GM19463 (cell line): ENCODE measurements around the gene KCNQ1OT1.

Experiments used
- ATAC-seq: cut with Tn5 transposase; IDR thresholded peaks from one replicate; pipeline ENCODE4 v1.9.1; 2021; ENCODE audit warnings: mild to moderate bottlenecking, moderate library complexity; ENCODE audit not compliant: unreplicated experiment

The KCNQ1OT1 gene

GRCh38 chr11:2722955-2723354 is 23.2 kb upstream of the KCNQ1OT1 start:
- no peak for ATAC-seq

DNA sequence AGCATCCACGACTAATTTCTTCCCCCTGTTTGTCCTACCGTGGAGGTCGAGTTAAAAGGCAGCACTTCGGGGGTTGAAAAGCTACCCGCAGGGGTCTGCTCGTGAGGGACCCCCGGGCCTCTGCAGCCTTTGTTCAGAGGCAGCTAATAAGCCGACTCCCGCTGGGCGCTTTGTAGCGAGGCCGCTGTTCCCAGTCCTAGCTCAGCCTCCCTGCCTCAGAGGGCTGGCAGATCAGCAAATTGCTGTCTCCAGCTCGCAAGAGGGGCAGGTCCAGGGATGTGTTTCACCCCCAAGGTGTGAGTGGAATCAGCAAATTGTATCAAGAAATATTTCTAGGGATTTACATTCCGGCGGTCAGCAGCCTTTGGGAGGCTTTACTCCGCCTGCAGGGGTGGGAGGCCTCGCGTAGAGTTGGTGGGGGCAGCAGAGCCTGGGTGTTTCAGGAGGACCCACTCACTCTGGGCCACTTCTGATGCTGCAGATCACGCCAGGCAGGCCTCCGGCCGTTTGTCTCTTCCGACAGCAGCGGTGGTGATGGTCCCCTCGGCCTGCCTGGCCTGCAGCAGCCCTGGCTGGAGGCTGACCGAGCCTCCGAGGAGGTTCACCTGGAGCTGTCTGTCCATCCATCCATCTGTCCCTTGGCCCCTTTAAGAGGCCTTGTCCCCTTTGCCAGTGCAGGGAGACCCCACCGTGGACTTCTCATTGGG is 21.6 kb upstream of the KCNQ1OT1 start:
- no peak for ATAC-seq

DNA sequence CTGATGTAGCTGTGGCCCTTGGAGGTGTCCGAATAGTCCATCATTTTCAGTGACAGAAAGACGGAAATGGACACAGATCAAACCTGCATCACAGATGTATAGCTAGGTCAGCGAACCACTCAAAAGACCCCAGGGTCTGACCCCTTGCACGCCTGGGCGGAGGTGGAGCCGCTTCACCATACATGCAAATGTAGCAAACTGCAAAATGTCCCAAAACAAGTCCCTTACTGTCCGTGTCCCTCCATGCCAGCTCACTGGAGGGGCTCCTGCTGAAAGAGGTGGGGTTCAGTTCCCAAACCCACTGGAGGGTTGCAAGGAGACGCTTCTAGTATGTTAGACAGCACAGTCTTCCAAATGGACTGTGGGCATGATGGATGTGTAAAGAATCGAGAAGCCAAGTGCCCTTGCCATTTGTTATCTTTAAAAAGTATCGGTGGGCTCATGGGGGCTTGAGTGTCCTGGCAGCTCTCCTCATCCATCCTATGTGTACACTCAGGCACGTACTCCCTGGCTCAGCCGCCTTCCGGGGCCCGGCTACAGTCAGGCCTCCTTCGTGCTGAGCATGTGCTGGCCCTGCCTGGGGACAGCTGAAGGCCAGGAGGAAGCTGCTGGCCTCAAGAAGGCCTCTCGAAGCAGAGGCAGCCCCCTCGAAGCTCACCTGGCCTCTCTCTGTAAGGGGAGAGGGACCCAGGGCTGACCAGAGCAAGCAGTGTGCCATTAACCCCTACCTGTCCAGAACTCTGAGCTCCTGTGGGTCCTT is 20.2 kb upstream of the KCNQ1OT1 start:
- no peak for ATAC-seq

DNA sequence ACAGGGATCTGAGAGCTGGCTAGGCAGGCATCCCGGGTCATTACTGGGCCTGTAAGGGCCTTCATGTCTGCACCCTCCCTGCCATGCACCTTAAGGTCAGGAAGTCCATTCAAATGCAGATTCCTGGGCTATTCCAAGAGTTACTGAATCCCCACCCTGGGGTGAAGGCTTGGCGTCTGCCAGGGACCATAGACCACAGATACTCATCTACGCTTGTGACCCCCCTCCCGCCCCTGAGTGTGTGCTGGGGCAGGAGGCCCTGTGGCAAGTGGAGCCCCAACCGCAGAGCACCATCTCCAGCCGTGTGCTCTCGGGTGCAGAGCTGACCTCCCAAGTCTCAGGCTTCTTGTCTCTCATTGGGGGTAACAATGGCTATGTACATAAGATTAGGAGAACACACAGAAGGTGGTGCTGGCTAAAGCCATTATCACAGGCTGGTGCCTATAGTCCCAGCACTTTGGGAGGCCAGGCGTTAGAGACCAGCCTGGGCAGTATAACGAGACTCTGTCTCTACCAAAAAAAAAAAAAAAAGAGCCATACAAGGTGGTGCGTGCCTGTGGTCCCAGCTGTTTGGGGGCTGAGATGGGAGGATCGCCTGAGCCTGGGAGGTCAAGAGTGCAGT is 19.1 kb upstream of the KCNQ1OT1 start:
- no peak for ATAC-seq

DNA sequence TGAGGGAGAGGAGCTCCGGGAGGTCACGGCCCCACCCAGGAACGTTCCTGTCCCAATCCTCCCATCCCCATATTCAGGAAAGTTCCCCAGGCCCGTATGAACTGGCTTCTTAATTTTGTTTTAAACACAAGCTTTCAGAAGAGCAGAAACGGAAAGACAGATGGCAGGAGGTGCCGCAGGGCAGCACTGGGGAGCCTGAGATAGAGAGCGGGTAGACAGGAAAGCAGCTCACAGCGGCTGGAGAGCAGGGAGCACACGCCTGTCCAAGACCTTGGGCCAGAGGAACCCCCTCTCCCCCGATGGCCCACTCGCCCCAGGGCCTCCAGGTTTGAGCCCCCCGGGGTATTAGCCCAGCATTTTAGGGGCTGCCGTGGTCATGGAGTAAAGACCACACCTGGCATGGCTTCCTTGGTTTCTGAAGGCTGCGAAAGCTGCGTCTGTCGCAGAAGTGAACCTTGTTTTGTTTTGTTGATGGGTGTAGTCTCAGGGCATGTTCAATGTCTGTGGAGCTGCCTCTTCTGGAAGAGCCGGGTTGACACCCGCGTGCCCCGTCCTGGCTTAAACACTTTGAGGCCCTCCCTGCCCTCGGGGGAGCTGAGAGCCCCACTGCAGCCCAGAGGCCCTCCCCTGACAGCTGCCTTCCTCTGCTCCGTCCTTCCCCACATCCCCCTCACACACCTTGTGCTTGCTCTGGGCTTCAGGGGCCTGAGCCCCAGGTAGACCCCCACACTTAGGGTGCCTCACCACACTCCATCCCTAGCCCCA is 17.9 kb upstream of the KCNQ1OT1 start:
- ATAC-seq, result no peak

GRCh38 chr11:2716376-2717095 is 16.7 kb upstream of the KCNQ1OT1 start:
- ATAC-seq, result no peak

DNA sequence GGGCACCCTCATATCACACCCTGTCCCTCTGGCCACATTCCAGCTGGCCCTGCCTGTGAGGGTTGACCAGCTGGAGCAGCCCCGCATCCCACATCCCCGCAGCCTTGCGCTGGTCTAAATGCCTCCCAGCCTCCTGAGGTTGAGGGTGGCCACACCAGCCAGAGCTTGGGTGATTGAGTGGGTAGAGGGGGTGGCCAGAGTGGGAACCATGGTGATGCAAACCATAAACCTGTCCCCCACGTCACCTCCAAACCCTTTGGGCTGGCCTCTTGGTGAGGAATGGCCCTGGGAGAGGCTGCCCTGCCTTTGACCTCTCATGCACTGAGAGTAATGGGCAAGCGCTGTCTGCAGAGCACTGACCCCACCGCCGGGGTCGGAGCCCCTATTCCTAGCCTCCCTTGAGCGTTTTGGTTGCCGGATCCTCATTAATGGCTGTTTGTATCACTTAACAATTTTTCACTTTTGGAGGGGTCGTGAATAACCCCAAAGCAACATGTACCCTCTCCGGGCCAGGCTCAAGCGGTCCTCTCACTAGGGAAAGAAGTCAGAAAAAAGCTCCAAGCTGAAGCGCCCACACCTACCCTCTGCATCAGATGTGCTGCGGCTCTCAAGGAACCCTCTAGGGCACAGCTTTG is 16.0 kb upstream of the KCNQ1OT1 start:
- ATAC-seq, result no peak

- no peak for ATAC-seq
These were observed 15.1 kb upstream of the KCNQ1OT1 start for GRCh38 chr11:2714871-2715270.

- no peak for ATAC-seq
These were observed 14.6 kb upstream of the KCNQ1OT1 start for GRCh38 chr11:2714463-2714800.

- ATAC-seq, result no peak
These were observed 14.1 kb upstream of the KCNQ1OT1 start for GRCh38 chr11:2713661-2714462.

GRCh38 chr11:2713094-2713493 is 13.3 kb upstream of the KCNQ1OT1 start:
- no peak for ATAC-seq

DNA sequence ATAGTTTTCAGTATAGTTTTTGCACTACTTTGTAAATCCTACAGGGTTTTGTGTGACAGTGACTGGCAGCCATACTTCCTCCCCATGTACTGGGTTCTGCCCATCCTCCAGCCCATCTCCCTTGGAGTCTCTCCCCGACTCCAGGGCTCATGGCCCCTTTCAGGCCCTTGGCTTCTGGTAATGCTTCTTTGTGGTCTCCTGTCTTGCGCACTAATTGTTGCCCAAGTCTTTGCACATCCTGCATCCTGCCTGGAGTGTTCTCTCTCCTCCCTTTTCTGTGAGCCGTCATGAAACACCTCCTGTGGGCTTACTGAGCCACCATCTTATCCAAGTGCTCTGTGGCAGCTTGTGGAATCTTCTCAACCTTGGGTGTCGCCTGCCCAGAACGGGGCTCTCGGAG is 11.4 kb upstream of the KCNQ1OT1 start:
- no peak for ATAC-seq

DNA sequence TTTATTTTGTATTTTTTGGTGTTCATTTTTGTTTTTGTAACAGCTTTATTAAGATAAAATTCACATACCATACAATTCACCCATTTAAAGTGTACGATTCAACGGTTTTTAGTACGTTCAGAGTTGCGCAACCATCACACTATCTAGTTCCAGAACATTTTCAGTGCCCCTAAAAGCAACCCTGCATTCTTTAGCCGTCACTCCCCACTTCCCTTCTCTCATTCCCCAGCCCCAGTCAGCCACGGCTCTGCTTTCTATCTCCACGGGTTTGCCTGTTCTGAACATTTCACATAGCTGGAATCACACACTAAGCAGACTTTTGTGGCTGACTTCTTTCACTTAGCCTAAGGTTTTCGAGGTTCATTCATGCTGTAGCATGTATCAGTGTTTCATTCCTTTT is 9.6 kb upstream of the KCNQ1OT1 start:
- no peak for ATAC-seq

- ATAC-seq, result no peak
These were observed 9.0 kb upstream of the KCNQ1OT1 start for GRCh38 chr11:2708757-2709281.

- no peak for ATAC-seq
These were observed 8.4 kb upstream of the KCNQ1OT1 start for GRCh38 chr11:2708151-2708581.

DNA sequence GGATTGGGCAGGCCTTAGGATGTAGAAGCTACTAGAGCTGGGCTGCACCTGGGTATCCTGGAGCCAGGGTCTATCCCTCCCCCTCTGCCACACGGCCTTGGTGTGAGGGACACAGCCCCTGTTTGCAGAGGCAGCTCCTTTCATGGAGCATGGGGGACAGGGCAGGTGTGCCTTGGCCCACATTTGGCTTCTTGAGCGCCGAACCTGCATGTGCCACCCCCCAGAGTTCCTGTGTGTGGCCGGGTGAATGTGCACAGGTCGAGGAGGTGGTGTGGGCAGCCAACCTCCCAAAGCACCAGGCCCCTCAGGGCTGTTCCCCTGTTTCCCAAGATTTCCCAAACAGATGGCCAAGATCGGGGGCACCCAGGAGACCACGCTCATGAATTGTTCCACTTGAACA is 7.9 kb upstream of the KCNQ1OT1 start:
- ATAC-seq, result no peak

DNA sequence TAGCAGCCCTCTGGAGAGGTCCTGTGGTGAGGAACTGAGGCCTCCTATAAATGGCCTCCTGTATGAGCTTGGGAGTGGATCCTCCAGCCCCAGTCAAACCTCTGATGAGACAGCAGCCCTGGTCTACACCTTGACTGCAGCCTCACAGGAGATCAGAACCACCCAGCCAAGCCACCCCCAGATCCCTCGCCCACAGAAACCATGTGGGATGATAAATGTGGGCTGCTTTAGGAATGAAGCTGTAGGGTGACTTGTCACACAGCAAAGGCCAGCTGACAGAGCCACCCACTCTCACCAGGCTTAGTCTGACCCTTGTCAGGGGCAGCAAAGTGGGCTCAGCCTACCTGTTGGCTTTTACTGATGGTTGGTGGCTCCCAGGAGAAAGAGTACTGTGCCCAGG is 6.5 kb upstream of the KCNQ1OT1 start:
- ATAC-seq, result no peak

DNA sequence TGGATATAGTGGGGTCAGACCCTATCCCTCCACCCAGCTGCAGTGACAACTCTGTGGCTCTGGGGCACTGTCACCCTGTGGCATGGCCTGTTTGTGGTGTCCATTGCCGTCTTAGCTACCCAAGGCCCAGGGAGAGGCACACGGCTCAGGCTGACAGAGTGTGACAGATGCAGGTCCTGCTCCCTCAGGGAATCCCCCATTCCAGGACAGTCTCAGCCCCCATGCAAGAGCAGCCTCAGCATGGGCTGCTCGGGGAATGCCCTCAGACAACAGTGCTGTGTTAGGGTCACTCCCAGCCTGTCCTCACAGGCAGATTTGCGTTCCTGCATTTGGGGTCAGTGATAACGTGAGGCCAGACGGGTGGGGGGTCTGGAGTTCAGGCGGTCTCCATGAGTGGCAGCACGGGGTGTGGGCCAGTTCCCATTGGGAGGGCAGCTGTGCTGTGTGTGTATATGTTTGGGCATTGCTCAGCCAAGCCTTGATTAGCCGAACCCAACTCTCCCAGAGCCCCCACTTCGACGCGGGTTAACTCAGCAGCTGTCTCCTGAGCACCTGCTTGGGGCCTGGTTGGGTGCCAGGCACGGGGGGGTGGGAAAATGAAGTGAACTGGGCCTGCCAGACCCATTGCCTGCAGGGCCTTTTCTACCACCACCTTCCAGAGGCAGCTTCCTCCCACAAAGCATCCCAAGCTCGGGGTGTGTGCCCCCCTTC is 5.3 kb upstream of the KCNQ1OT1 start:
- ATAC-seq, result no peak

GRCh38 chr11:2704356-2704755 is 4.6 kb upstream of the KCNQ1OT1 start:
- no peak for ATAC-seq
